ENCODE data around the gene DRC7.

DNA sequence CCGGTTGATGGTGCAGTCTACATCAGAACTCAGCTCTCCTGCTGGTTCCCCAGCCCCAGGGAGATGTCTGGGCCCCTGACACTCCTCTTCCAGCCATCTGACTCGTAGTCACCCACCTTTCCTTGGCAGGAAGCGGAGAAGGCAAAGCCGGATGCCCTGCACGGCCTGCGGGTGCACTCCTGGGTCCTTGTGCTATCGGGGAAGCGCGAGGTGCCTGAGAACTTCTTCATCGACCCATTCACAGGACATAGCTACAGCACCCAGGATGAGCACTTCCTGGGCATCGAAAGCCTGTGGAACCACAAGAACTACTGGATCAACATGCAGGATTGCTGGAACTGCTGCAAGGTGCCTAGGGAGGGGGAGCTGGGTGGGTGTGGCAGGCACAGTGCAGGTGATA, 12.7 kb downstream of the DRC7 start:
- TF ChIP-seq TEAD1 (CRISPR knock-in tag; IDR thresholded peaks at IDR 0.05), result no peak
- TF ChIP-seq, protein P1, sequence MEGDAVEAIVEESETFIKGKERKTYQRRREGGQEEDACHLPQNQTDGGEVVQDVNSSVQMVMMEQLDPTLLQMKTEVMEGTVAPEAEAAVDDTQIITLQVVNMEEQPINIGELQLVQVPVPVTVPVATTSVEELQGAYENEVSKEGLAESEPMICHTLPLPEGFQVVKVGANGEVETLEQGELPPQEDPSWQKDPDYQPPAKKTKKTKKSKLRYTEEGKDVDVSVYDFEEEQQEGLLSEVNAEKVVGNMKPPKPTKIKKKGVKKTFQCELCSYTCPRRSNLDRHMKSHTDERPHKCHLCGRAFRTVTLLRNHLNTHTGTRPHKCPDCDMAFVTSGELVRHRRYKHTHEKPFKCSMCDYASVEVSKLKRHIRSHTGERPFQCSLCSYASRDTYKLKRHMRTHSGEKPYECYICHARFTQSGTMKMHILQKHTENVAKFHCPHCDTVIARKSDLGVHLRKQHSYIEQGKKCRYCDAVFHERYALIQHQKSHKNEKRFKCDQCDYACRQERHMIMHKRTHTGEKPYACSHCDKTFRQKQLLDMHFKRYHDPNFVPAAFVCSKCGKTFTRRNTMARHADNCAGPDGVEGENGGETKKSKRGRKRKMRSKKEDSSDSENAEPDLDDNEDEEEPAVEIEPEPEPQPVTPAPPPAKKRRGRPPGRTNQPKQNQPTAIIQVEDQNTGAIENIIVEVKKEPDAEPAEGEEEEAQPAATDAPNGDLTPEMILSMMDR (IDR thresholded peaks at IDR 0.05 in 2 of 3, conservative IDR thresholded peaks at IDR 0.05 in 1 of 3; ENCODE audit: insufficient read depth in 2 of 3, low read depth in 1 of 3, low read length in 3 of 3), result no peak
- TF ChIP-seq SMARCA5 (IDR thresholded peaks at IDR 0.05), result no peak
- no peak for TF ChIP-seq FOXJ3 (CRISPR knock-in tag; IDR thresholded peaks at IDR 0.05)
- TF ChIP-seq FOXP1 (CRISPR knock-in tag; IDR thresholded peaks at IDR 0.05), result no peak
- no peak for TF ChIP-seq IRF2 (CRISPR knock-in tag; IDR thresholded peaks at IDR 0.05)
- TF ChIP-seq JUN (IDR thresholded peaks at IDR 0.05; ENCODE audit: borderline replicate concordance, low read depth, low read length), result no peak
- no peak for TF ChIP-seq JUN (CRISPR knock-in tag; IDR thresholded peaks at IDR 0.05; ENCODE audit: borderline replicate concordance)
- no peak for TF ChIP-seq KLF16 (IDR thresholded peaks at IDR 0.05)
